ENCODE data around the gene H3-3A.

Gene H3-3A

GRCh38 chr1:226054519-226055327, 7.8 kb upstream of the H3-3A start:
- no peaks in the 10 kb centered on the region for H3K27me3 Mint-ChIP-seq (ENCODE audit: low read depth, poor library complexity)
- no peak for TF ChIP-seq CTCF (IDR thresholded peaks at IDR 0.05)
- no peak overlapping the region for H3K4me3 Mint-ChIP-seq
- peaks cover 22% of the 10 kb centered on the region for H3K36me3 Mint-ChIP-seq (ENCODE audit: low read depth)
- no peak for DNase-seq
- no peaks in the 10 kb centered on the region for H3K9me3 Mint-ChIP-seq
- peak overlapping the region; percentile 89 for H3K27ac Mint-ChIP-seq
- peaks cover 6% of the 10 kb centered on the region for H3K4me1 Mint-ChIP-seq

GRCh38 chr1:226059709-226060108, 2.8 kb upstream of the H3-3A start:
- peaks cover 33% of the 10 kb centered on the region for H3K36me3 Mint-ChIP-seq (ENCODE audit: low read depth)
- no peaks in the 10 kb centered on the region for H3K9me3 Mint-ChIP-seq
- H3K27ac Mint-ChIP-seq, result no peak overlapping the region
- DNase-seq, result no peak
- H3K4me3 Mint-ChIP-seq, result peak overlapping the region; percentile 31
- H3K4me1 Mint-ChIP-seq, result peaks cover 15% of the 10 kb centered on the region
- H3K27me3 Mint-ChIP-seq (ENCODE audit: low read depth, poor library complexity), result no peaks in the 10 kb centered on the region
- TF ChIP-seq CTCF (IDR thresholded peaks at IDR 0.05), result no peak

- Mint-ChIP-seq H3K27me3 (ENCODE audit: low read depth, poor library complexity) (no peaks in the 10 kb centered on the region), H3K27ac (peak overlapping the region; percentile 59), H3K9me3 (no peaks in the 10 kb centered on the region), H3K36me3 (ENCODE audit: low read depth) (peaks cover 38% of the 10 kb centered on the region), H3K4me1 (peaks cover 22% of the 10 kb centered on the region), H3K4me3 (peak overlapping the region; percentile 92)
- DNase-seq, result no peak
- no peak for TF ChIP-seq CTCF (IDR thresholded peaks at IDR 0.05)
These were observed 2.1 kb upstream of the H3-3A start for GRCh38 chr1:226060427-226060826.

- no peak for TF ChIP-seq CTCF (IDR thresholded peaks at IDR 0.05)
- no peaks in the 10 kb centered on the region for H3K9me3 Mint-ChIP-seq
- H3K27ac Mint-ChIP-seq, result peak overlapping the region; percentile 98
- no peaks in the 10 kb centered on the region for H3K27me3 Mint-ChIP-seq (ENCODE audit: low read depth, poor library complexity)
- H3K4me1 Mint-ChIP-seq, result peaks cover 31% of the 10 kb centered on the region
- H3K4me3 Mint-ChIP-seq, result peak overlapping the region; percentile 92
- no peak for DNase-seq
- H3K36me3 Mint-ChIP-seq (ENCODE audit: low read depth), result peaks cover 44% of the 10 kb centered on the region
These were observed 1.3 kb upstream of the H3-3A start for GRCh38 chr1:226061068-226061840.

- peaks cover 47% of the 10 kb centered on the region for H3K36me3 Mint-ChIP-seq (ENCODE audit: low read depth)
- peaks cover 38% of the 10 kb centered on the region for H3K4me1 Mint-ChIP-seq
- peak overlapping the region; percentile 98 for H3K27ac Mint-ChIP-seq
- peak; percentile 88 for DNase-seq
- no peaks in the 10 kb centered on the region for H3K9me3 Mint-ChIP-seq
- H3K27me3 Mint-ChIP-seq (ENCODE audit: low read depth, poor library complexity), result no peaks in the 10 kb centered on the region
- no peak for TF ChIP-seq CTCF (IDR thresholded peaks at IDR 0.05)
- peak overlapping the region; percentile 100 for H3K4me3 Mint-ChIP-seq
These were observed 517 bp upstream of the H3-3A start for GRCh38 chr1:226061841-226062557.
